HG02943 (cell line): ENCODE data around the gene ALDH1A1.
"Not testable (repeated sequence)": the region's sequence is repeated elsewhere in the genome, so short reads cannot be mapped to it uniquely, and the experiment has no call there.

Experiments used
- ATAC-seq: cut with Tn5 transposase; IDR thresholded peaks from one replicate; pipeline ENCODE4 v1.9.1; 2021; ENCODE audit warnings: mild to moderate bottlenecking, low read depth, moderate library complexity; ENCODE audit not compliant: unreplicated experiment

Gene ALDH1A1

DNA sequence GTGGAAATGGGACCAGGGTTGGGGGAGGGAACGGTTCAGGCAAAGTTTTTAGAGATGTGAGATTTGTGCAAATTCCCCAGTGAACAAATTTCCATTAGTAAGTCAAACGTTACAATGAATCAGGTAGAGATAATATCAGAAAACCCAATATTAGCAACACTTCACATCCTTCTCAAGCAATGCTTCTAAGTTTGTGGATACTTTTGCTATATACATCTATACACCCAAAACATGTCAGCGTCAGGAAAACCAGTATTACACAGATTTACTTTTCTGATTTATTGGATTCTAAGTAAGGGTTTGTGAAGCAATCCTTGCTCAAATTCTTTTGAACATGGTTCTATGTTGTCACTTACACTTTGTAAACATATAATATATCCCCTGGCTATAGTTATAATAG lies 6.5 kb downstream of the ALDH1A1 start:
- ATAC-seq = no peak

DNA sequence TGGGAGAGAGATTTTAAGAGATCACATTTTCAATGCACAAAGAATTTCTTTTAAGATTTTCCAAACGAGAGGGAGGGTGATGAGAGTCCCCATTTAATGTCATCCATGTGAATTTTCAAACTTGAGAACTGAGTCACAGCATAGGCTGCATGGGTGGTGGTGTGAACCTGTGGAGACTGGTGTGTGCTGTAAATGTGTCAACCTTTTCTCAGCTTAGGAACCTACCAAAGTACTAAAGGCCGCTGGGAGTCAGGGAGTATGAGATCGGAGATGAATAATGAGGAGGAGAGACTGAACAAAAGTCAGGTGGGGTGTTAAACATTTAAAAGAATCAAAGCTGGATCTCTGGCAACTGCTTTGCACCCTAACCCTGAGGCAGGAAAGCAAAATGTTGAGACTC lies 7.5 kb downstream of the ALDH1A1 start:
- ATAC-seq = no peak

DNA sequence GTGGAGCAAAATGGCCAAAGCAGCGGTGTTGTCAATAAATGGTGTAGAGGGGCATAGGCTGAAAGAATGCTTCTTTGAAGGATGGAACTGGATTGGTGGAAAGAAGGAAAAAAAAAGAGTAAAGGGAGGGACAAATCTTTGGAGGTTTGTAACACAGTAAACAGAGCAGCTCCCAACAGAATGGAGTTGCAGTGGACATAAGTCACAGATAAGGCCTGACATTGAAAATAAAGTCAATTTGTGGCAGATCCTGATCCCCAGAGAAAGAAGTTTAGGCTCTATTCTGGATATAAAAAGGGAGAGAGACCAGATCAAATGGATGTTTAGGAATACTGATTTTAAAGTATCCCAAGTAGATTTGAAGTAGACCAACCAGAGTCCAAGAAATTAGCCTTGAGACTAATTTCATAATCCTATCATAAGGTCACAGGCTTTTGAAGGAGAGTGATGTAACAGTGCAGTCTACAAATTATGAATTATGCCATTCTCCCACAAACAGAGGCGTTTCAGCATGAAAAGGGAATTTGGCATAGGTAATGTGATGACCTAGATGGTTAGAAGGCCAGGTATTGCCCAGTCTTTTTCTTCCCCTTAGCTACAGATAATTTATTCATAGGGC lies 8.9 kb downstream of the ALDH1A1 start:
- no peak for ATAC-seq

DNA sequence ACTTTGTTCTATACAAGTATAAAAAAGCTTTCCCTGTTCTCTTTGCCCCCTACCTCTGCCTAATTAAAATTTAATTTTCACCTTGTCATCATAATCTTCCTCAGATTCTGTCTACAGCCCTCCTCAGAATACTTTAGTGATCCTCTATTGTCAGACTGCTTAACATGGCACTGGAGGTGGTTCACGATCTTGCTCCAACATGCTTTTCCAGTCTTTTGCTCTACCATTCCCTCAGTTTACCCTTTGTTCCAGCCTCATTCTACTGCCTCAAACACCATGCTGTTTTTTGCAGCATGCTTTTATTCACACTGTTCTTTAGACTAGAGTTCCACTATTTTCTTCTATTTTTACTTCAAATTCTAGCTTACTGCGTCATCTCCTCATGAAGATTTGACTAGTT lies 10.4 kb downstream of the ALDH1A1 start:
- no peak for ATAC-seq

DNA sequence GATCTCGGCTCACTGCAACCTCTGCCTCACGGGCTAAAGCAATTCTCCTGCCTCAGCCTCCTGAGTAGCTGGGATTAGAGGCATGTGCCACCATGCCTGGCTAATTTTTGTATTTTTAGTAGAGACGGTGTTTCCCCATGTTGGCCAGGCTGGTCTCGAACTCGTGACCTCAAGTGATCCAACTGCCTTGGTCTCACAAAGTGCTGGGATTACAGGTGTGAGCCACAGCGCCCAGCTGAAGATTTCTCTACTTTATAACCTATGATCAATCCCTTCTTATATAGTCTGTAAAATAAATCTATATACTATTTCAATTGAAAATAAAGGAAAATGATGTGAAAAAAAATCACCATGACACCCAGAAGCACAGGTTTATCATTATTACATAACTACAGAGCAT lies 13.3 kb downstream of the ALDH1A1 start:
- ATAC-seq = not testable (repeated sequence)

DNA sequence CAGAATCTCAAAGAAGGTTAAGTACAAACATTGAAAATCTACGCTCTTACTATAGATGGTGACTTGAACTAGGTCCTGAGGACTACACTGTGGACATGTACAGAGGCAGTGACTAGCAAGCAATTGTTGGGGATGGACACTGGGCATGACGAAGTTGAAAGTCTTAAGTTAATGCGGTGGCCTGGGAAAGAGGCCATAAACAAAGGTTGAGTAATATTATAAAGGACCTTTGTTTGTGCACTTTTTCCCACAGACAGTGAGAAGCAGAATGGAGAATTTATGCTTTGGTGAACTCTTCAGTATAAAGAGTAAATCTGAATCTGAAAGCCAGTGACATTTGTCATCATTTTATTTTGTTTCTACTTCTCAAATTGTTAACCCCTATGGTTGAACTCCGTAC lies 15.3 kb downstream of the ALDH1A1 start:
- no peak for ATAC-seq

DNA sequence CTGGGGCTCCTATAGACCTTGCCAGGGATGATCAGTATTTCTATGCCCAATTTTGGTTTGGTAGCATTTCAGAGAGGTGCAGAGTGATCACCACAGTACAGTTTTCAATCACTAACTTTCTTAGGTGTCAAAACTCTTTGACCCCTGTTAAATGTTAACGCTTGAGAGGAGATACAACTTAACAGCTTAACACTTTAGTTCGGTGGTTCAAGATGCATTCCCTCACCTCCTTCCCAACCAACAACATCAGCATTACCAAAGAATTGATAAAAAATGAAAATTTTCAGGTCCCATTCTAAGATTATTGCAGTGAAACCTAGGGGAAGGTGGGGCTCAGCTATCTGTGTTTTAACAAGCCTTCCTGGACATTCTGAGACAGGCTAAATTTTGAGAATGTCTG lies 16.2 kb downstream of the ALDH1A1 start:
- no peak for ATAC-seq

DNA sequence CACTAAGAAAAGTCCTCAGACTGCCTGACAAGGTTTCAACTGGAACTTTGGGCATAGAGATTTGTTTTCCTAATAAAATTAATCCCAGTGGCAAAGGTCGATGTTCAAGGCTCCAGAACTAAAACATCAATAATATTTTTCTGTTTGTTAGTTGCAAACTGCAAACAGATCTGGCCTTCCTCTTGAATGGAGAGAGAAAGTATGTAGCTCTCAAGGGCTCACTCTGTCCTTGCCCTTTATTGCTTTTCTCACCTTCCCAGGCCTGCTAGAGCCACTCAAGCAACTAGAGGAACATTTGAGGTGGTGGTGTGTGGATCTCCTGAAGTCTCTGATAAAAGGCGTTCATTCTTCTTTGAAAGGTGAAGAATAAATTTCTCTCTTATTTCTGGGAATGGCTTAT lies 16.6 kb downstream of the ALDH1A1 start:
- no peak for ATAC-seq

DNA sequence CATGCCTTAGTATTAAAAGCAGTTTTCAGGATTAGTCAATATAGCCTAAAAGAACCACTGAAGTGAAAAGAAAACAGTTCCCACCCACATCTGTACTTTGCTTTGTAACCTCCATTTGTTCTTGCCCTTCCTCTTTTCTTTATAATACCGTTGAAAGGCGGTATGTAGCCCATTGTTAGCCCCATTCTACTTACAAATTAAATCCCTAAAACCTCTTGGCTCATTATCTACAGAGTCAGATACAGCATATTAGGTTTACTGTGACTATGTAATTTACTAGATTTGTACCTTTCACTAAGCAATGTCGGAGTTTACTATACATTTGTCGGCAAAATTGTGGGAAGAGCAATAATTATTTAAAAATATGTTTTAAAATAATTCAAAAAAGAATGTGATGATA lies 17.3 kb downstream of the ALDH1A1 start:
- no peak for ATAC-seq

DNA sequence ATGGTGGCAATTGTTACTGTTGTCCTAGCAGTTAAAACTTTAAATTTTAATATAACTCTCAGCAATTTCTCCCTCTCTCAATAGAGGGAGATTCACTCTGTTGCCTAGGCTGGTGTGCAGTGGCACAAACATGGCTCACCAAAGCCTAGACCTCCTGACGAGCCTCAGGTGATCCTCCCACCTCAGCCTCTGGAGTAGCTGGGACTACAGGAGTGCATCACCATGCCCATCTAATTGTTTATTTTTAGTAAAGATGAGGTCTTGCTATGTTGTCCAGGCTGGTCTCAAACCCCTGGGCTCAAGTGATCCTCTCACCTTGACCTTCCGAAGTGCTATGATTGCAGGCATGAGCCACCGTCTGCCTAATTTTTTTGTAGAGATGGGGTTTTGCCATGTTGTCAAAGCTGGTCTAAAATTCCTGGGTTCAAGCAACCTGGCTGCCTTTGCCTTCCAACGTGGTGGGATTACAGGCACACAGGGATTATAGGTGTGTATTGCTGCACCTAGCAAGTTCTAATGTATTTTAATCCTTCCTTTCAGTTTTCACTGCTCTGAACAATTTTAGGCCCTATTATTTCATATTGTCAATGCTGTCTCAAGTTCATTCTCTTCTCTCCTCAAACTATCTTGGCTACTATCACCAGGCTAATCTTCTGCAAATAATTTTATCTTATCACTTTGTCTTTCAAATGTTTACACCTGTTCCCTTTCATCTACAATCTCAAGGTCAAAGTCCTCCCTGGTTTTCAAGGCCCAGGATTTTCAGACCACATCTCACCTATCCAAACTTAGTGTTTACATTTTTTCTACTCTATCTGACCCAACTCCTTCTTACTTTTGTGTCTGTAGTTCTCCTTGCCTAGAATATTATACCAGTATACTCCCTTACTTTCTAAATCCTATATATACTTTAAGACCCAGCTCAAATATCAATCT lies 18.9 kb downstream of the ALDH1A1 start:
- no peak for ATAC-seq

DNA sequence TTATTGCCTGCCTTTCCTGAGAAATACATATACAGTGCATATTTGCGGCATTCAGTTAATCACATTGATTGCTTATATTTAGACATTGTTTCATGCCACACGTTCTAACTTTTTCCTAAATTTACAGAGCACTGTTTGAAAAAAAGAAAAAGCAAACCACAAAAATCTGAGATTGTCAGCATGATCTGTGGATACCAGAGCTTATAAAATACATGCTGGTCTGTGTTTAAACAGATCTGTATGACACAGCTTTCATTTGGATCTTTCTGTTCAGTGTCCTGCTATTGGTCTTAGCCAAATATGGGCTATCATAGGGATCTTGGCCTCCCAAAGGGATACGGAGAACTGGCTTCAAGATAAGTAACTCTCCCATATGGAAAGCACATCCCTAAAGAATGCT lies 20.2 kb downstream of the ALDH1A1 start:
- no peak for ATAC-seq

DNA sequence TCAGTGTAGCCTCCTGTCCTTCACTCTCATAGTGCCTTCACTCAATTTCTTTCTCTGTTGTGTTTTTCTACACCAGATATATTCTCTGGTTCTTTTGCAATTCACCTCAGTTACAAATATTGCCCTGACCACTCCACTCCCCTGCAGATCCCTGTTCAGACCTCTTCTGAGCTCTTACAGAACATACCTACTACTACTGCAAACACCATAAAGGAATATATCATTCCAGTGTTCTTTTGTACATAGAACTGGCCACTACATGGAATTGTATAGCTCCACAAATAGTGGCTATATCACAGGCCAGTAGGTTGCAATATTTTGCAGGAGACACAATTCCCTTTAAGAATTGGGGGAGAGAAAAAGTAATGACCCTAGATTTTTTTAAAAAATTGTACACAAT lies 21.0 kb downstream of the ALDH1A1 start:
- no peak for ATAC-seq

DNA sequence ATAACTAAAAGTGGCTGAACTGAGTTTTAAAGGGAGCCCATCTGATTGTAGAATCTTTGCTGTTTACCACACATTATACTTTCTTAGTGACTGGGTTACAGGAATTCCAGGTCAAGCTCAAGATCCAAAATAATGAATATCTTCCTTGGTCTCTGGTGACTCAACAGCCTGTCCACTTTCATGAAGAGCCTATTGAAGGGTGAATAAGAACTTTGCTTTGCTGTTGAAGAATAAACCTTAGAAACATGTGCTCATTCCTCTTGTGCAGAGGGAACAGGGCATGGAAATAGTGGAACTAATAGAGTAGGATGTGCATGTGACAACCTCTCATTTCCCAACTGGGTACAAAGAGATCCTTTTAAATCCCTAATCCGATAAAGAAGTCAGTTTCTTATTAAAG lies 21.4 kb downstream of the ALDH1A1 start:
- ATAC-seq = no peak

DNA sequence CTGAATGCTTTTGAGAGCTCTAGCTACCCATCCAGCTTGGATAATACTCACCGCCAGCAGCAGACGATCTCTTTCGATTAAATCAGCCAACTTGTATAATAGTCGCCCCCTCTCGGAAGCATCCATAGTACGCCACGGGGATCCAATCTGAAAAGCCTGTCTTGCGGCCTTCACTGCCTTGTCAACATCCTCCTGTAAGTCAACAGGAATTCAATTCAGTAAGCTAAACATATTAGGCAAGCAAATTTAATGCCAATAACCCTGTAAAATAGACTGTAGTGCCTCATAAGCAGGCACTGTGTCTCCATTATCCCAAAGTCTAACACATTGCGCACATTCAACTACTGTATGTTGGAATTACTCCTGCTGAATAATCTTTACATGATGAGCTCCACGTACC lies 22.0 kb downstream of the ALDH1A1 start:
- no peak for ATAC-seq

DNA sequence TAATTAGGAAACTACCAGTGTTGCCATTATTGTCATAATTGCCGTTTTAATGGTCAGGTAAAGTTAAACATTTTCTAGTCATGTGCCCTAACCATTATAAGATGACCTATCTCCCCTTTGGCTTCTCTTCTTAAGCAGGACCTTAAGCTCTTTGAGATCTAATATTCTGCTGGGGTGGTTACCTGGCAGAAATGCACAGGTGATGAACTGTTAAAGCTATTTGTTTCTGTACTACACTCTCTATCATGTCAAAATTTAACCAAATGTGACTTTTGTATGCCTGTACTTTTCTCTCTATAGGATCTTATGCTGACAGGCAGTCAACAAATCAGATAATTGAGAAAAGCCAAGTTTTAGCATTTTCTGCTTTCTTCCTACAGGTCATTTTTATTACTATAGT lies 23.3 kb downstream of the ALDH1A1 start:
- ATAC-seq = no peak

DNA sequence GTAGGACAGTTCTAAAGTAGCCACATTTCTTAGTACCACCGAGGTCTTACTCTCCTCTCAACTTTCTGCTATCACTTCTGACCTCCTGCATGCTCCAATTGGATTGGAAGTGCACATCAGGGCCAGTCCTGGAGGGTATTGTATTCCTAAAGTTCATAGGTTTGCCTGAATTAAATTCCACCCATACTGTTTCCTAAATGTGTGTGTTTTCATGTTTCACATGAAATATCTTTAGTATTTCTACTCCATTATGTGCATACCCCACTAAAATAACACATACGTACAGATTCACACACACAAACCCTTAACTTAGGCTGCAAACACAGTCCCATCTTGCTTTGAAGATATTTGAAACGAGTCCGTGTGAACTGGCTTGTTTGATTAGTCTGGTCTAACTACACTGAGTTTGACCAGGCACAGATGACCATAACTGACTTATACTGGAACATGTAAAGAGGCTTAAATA lies 24.8 kb downstream of the ALDH1A1 start:
- no peak for ATAC-seq

DNA sequence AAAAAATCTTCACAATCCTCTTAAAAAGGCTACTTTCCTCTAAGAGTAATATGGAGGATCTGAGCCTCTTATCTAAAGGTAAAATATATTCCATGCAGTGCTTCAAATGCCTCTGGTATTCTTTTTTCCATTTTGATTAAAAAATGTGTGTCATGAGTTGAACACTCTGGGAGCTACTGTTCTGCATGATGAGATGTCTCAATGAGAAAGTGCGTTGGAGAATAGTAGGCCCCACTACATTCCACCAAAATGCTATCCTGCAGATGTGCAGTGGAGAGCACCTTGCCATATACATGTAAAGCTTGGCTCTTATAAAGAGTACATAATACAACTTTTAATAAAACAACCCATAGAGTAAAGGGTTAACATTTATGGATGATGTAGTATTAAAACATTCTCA lies 26.3 kb downstream of the ALDH1A1 start:
- ATAC-seq = no peak

DNA sequence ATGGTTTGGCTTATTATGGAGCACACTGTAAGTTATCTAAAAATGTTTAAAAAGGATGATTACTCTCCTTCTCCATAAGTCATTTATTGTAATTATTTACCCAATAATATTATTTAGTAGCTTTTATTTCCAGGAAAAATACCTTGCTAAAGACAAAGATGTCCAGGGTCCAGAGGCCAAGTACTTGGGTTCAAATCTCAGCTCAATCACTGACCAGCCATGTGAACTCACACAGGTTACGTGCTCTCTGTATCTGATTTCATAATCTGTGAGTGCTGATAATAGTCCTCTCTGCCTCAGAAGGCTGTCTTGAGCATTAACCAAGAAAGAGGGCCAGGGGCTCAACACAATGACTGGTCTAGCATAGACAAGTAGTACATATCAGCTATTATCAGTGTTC lies 27.0 kb downstream of the ALDH1A1 start:
- no peak for ATAC-seq

DNA sequence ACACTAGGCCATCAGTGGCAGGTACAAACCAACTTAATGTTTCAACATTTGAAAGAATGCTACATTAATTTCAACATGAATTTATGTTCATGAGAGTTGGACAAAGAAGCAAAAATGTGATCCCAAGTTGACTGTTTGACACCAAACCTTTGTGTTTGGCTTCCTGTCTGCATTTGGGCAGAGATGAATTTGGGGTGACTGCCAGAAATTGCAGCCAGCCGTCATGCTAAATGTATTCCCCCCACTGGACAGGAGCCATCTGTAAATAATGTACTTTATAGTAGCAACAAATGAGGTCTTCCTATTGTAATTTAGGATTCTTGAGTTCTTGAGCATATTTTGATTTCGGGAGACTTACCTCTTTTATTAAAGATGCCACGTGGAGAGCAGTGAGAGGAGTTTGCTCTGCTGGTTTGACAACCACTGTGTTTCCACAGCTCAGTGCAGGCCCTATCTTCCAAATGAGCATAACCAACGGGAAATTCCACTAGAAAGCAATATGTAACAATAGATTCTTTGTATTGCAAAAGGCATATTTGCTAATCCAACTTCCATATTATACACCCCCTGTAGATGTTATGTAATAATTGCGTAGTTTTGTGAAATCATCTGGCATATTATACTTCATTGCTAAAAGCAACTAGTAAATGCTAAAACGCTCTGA lies 27.6 kb downstream of the ALDH1A1 start:
- ATAC-seq = no peak

DNA sequence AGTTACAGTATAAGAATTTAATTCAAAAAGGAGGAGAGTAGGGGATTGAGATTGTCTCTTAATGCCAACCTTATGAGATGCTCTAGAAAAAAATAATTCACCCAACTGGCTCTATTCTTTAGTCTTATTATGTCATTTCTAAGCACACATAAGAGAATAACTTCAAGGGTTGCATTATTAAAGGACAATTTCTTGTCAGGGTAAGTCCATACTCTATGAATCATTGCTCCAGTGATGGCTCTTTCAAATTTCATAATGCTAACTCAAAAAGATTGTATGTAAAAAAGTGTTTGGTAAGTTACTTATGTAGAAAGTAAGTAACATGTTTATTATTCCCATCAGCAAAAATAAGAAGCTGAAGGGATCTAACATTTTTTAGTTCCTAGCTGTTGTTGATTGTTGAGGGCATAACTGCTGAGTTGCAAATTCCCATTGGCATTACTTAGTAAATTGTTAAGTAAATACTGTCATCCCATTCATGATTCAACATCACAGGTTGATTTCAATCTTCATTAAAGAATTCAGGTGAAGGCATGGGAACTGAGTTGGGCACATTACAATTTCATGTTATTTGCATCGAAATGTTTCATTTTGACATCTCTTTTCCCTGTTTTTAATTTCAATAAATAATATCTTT lies 28.6 kb downstream of the ALDH1A1 start:
- ATAC-seq = no peak

DNA sequence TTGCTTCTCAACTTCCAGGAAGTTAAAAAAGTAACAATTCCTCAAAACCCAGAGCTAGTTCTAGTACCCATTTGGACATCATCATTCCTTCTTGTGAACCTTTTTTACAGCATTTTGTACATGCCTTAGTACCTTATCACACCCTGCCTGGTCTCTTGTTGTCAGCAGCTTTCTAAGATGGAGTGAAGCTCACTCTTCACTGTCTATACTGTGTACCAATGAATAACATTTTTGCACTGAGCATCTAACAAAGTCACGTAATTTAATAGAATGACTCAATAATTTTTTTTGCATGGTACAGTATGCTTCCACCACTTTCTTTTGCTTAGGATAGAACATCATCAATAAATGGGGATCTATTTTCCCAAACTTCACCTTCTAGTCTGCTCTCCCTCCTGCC lies 29.8 kb downstream of the ALDH1A1 start:
- ATAC-seq = no peak
